Spleen (tissue), 7 donors: Measurements from ENCODE around the gene MBNL1.

Experiments
- CTCF ChIP-seq, 11 experiments: fragments of 200-600 bp in 7 of 11; fragments of 450-650 bp in 4 of 11; sonication (generic) in 4 of 11; IDR thresholded peaks in 8 of 11; conservative IDR thresholded peaks in 3 of 11; 1 replicate in 7 of 11; 2 replicates in 4 of 11; pipeline versions ENCODE4 v1.4.0 to v1.8.0; 2016 to 2021; ENCODE audit warnings: antibody characterized with exemption in 11 of 11, inconsistent platforms in 4 of 11, mild to moderate bottlenecking in 1 of 11
- POLR2AphosphoS5 ChIP-seq, 3 donors: sonication (generic); formaldehyde crosslinking; IDR thresholded peaks; one replicate each; pipeline ENCODE4 v1.5.1; 2017; ENCODE audit warnings: antibody characterized with exemption in 3 of 3
- donor health status: DM: no; HTN: no; CAD: no; lungs with moderate emphysema.
- donor health status: DM: no; HTN: no; CAD: no.
- donor health status: DM: no; HTN: no; CAD: no.

DNA sequence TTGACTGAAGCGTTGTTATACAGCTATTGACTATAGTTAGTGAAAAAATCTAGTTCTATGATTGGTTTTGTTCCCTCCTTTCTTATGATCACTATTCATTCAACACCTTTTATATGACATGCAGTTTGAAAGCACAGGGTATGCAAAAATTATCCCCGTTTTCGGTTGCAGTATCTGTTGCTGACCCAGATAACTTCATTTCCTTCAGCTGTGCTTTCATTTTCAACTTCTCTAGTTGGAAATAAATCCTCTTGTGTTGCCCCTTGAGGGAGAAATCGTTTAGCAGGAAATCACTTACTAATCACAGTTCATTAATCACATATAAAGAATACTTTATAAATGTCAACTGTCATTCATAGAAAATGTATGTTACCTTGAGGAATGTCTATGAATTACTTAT lies 55.1 kb downstream of the MBNL1 start:
- no peak for TF ChIP-seq CTCF (IDR thresholded peaks at IDR 0.05 in 8 of 11, conservative IDR thresholded peaks at IDR 0.05 in 3 of 11)
- TF ChIP-seq POLR2AphosphoS5 (IDR thresholded peaks at IDR 0.05), result no peak
